SHP77 (cell line): ENCODE measurements around the gene TUBB.
A peak's percentile ranks its signal among the peaks of the same experiment; 100 is the strongest.
"Not testable (repeated sequence)": the region's sequence is repeated elsewhere in the genome, so short reads cannot be mapped to it uniquely, and the experiment has no call there.

ENCODE experiments used
- DNase-seq, 2 experiments: peaks; one replicate each; lab custom pipeline; 2025; lab: John Stamatoyannopoulos, UW

The TUBB gene

GRCh38 chr6:30717845-30718720 is 2.1 kb upstream of the TUBB start:
- DNase-seq: not testable (repeated sequence)

- no peak for DNase-seq
These were observed 796 bp upstream of the TUBB start for GRCh38 chr6:30719356-30719755.

GRCh38 chr6:30720738-30721197 is 616 bp downstream of the TUBB start:
- peak in 1 of 2 experiments; percentile 40 for DNase-seq

- peak; percentile 72 to 74 for DNase-seq
These were observed 1.3 kb downstream of the TUBB start for GRCh38 chr6:30721198-30722024.

- not testable (repeated sequence) for DNase-seq
These were observed 1.8 kb downstream of the TUBB start for GRCh38 chr6:30722025-30722279.

GRCh38 chr6:30722280-30723112 is 2.3 kb downstream of the TUBB start:
- peak in 1 of 2 experiments; percentile 40 for DNase-seq

GRCh38 chr6:30723159-30723842 is 3.1 kb downstream of the TUBB start:
- DNase-seq: not testable (repeated sequence)

GRCh38 chr6:30723843-30724741 is 3.9 kb downstream of the TUBB start:
- not testable (repeated sequence) for DNase-seq

GRCh38 chr6:30724906-30725667 is 4.9 kb downstream of the TUBB start:
- DNase-seq: no peak

- no peak for DNase-seq
These were observed 5.8 kb downstream of the TUBB start for GRCh38 chr6:30725713-30726505.

GRCh38 chr6:30726506-30727413 is 6.6 kb downstream of the TUBB start:
- no peak for DNase-seq

- no peak for DNase-seq
These were observed 7.9 kb downstream of the TUBB start for GRCh38 chr6:30727920-30728553.

- DNase-seq: peak; percentile 59 to 78
These were observed 10.7 kb downstream of the TUBB start for GRCh38 chr6:30730601-30731435.

- DNase-seq: no peak
These were observed 12.2 kb downstream of the TUBB start for GRCh38 chr6:30732237-30732943.

- no peak for DNase-seq
These were observed 15.6 kb downstream of the TUBB start for GRCh38 chr6:30735668-30736314.
